GM06990 (cell line): ENCODE data around the gene TBX10.
"Not testable (repeated sequence)": the region's sequence is repeated elsewhere in the genome, so short reads cannot be mapped to it uniquely, and the experiment has no call there.

ENCODE experiments used
- DNase-seq: peaks from one replicate; pipeline ENCODE4 v3.0.0-alpha.2; 2011; ENCODE audit not compliant: insufficient read length; ENCODE audit errors: extremely low read depth
- H3K27me3 ChIP-seq: replicated peaks from 2 replicates; pipeline ENCODE4 v1.6.0; 2011; ENCODE audit warnings: low read length; ENCODE audit not compliant: control insufficient read depth, insufficient read depth
- H3K36me3 ChIP-seq: 2 replicates; pipeline ENCODE4 v1.5.1; 2011; ENCODE audit warnings: low read length; ENCODE audit not compliant: control insufficient read depth, insufficient read depth
- H3K4me3 ChIP-seq: replicated peaks from 2 replicates; pipeline ENCODE4 v1.5.1; 2011; ENCODE audit warnings: low read depth, mild to moderate bottlenecking, control low read depth, low read length
- CTCF ChIP-seq: IDR thresholded peaks from 2 replicates; pipeline ENCODE4 v1.5.1; 2011; ENCODE audit warnings: low read length, control low read depth, mild to moderate bottlenecking, inconsistent platforms; ENCODE audit not compliant: insufficient read depth, poor library complexity, severe bottlenecking

The TBX10 gene

GRCh38 chr11:67596753-67597300 lies 42.7 kb downstream of the TBX10 start:
- no peaks in the 10 kb centered on the region for H3K36me3 ChIP-seq
- no peaks in the 10 kb centered on the region for H3K27me3 ChIP-seq
- no peak overlapping the region for H3K4me3 ChIP-seq
- no peak for TF ChIP-seq CTCF
- DNase-seq = no peak

DNA sequence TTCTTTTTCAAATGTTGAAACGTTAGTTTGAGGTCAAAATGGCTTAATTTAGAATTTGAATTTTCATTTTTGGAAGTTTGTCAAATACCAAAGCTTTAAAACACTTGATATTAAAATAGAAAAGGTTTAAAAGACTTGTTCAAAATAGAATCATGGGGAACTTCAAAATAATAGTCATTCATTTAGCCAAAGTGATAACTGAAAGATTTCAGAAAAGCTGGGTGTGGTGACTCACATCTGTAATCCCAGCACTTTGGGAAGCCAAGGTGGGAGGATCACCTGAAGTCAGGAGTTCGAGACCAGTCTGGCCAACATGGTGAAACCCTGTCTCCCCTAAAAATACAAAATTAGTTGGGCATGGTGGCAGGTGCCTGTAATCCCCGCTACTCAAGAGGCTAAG lies 45.1 kb downstream of the TBX10 start:
- no peak for DNase-seq
- no peaks in the 10 kb centered on the region for H3K36me3 ChIP-seq
- no peak overlapping the region for H3K4me3 ChIP-seq
- TF ChIP-seq CTCF = no peak
- no peaks in the 10 kb centered on the region for H3K27me3 ChIP-seq

- no peaks in the 10 kb centered on the region; the same call in 1 of the 2 replicates for H3K36me3 ChIP-seq
- no peaks in the 10 kb centered on the region for H3K27me3 ChIP-seq
- TF ChIP-seq CTCF = no peak
- no peak for DNase-seq
- no peak overlapping the region for H3K4me3 ChIP-seq
Measured at GRCh38 chr11:67593565-67593905, 46.0 kb downstream of the TBX10 start.

GRCh38 chr11:67592880-67593564 lies 46.5 kb downstream of the TBX10 start:
- no peak for DNase-seq
- no peaks in the 10 kb centered on the region; the same call in 1 of the 2 replicates for H3K36me3 ChIP-seq
- no peak for TF ChIP-seq CTCF
- no peaks in the 10 kb centered on the region for H3K27me3 ChIP-seq
- H3K4me3 ChIP-seq = no peak overlapping the region

GRCh38 chr11:67588899-67589415 lies 50.6 kb downstream of the TBX10 start:
- not testable (repeated sequence) for H3K4me3 ChIP-seq, H3K27me3 ChIP-seq, DNase-seq
- H3K36me3 ChIP-seq = peaks cover 10% of the 10 kb centered on the region

- H3K27me3 ChIP-seq = no peaks in the 10 kb centered on the region
- no peak for DNase-seq
- peaks cover 10% of the 10 kb centered on the region for H3K36me3 ChIP-seq
- H3K4me3 ChIP-seq = no peak overlapping the region; the same call in 1 of the 2 replicates
- TF ChIP-seq CTCF = no peak
Measured at GRCh38 chr11:67588136-67588503, 51.4 kb downstream of the TBX10 start.
